ENCODE data around the gene EEFSEC. TPM values are rescaled to one million over a fixed set of nuclear protein-coding genes. Genes with fewer than 3 reads are reported as not detected.

The EEFSEC gene
- total and polyA plus RNA-seq, 10 donors: 8.5 to 19.2 (median 14.2) TPM

DNA sequence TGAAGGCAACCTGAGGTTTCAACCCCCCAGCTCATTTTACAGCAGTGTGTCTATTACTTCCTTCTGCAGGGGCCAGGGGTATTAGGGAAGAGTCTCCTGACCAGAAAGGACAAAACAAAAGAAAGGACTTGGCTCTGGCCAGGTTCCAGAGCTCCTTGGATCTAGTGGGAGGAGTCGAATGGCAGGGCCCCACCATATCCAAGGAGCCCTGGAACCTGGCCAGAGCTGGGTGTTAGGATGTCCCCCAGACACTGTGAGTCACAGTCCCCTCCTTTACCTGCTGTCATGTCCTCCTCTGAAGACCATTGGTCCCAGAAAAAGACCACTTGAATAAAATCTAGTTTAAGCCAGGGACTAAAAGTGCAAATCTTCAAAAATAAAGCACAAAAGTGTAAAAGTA lies 113.2 kb downstream of the EEFSEC start:
- H3K27me3 ChIP-seq (replicated peaks in 1 of 7): no peaks in the 10 kb centered on the region
- no peak overlapping the region for H3K27ac ChIP-seq
- no peaks in the 10 kb centered on the region for H3K4me1 ChIP-seq
- H3K36me3 ChIP-seq: peaks cover 0 to 94% (median 33%) of the 10 kb centered on the region in 6 donors
- TF ChIP-seq CTCF (IDR thresholded peaks at IDR 0.05 in 8 of 11, conservative IDR thresholded peaks at IDR 0.05 in 3 of 11) (no peak), POLR2AphosphoS5 (IDR thresholded peaks at IDR 0.05) (no peak), POLR2A (IDR thresholded peaks at IDR 0.05) (no peak)
- DNase-seq: no peak
- 67 to 82% (median 72%) methylated on average over 1 of the region's 1 CpG for WGBS, 5 donors
- intact Hi-C loops (cut with DNase I; ENCODE audit: low total_unique reads): no loop called here
- no peaks in the 10 kb centered on the region for H3K9me3 ChIP-seq
- no peak overlapping the region for H3K4me3 ChIP-seq

- TF ChIP-seq POLR2AphosphoS5 (IDR thresholded peaks at IDR 0.05) (no peak), POLR2A (IDR thresholded peaks at IDR 0.05) (no peak), CTCF (IDR thresholded peaks at IDR 0.05 in 8 of 11, conservative IDR thresholded peaks at IDR 0.05 in 3 of 11) (no peak)
- WGBS, 5 donors: 67 to 91% (median 73%) methylated on average over 4 of the region's 4 CpGs
- Histone ChIP-seq H3K27me3 (replicated peaks in 1 of 7) (no peaks in the 10 kb centered on the region), H3K4me3 (no peak overlapping the region), H3K27ac (no peak overlapping the region), H3K4me1 (no peaks in the 10 kb centered on the region), H3K36me3 (peaks cover 0 to 97% (median 33%) of the 10 kb centered on the region in 6 donors), H3K9me3 (no peaks in the 10 kb centered on the region)
- no peak for DNase-seq
- intact Hi-C loops (cut with DNase I; ENCODE audit: low total_unique reads): no loop called here
These were observed 114.3 kb downstream of the EEFSEC start for GRCh38 chr3:128267541-128267940.

DNA sequence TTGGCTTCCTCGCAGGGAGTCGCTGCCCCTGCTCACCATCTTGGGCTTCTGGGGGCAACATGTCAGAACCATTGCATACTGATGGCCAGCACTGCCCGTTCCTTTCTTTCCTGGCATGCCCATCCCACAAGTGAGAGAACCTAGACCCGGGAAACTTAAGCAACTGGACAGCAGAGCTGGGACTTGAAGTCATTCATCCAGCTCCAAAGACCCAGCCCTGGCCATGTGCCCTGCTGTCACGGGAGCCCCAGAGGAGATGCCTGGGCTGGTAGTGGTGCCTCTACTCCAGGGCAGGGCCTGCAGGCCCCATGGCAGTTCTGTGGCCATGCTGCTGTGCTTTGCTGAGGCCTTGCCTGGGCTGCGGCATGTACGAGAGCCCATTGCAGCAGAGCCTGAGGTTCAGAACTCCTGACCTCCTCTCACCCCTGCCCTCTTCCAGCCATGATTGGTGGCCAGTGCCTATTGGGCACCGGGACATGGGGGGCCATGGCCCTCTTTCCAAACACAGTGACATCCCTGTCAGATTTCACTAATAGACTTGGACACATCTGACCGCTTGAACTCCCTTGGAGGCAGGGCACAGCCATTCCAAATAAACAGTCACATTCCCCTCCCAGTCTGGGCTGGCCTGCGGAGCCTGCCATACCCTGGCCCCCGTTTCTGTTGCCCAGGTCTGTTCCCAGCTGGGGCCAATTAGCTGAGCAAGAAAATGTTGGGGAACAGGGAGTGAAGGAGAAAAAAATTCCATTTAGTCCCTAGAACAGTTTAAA lies 115.9 kb downstream of the EEFSEC start:
- no peak for DNase-seq
- WGBS, 5 donors: 91 to 95% (median 93%) methylated on average over 10 to 11 of the region's 11 CpGs
- no peaks in the 10 kb centered on the region for H3K27me3 ChIP-seq (replicated peaks in 1 of 7)
- no peaks in the 10 kb centered on the region for H3K9me3 ChIP-seq
- no peak overlapping the region for H3K27ac ChIP-seq
- H3K4me1 ChIP-seq: no peaks in the 10 kb centered on the region
- intact Hi-C loops (cut with DNase I; ENCODE audit: low total_unique reads): no loop called here
- no peak for TF ChIP-seq POLR2A (IDR thresholded peaks at IDR 0.05)
- TF ChIP-seq POLR2AphosphoS5 (IDR thresholded peaks at IDR 0.05): no peak
- no peak for TF ChIP-seq CTCF (IDR thresholded peaks at IDR 0.05 in 8 of 11, conservative IDR thresholded peaks at IDR 0.05 in 3 of 11)
- no peak overlapping the region for H3K4me3 ChIP-seq
- peaks cover 0 to 95% (median 33%) of the 10 kb centered on the region in 6 donors for H3K36me3 ChIP-seq

- WGBS, 5 donors: 86 to 93% (median 90%) methylated on average over 3 of the region's 3 CpGs
- no peaks in the 10 kb centered on the region for H3K4me1 ChIP-seq
- TF ChIP-seq POLR2A (IDR thresholded peaks at IDR 0.05) (no peak), POLR2AphosphoS5 (IDR thresholded peaks at IDR 0.05) (no peak), CTCF (IDR thresholded peaks at IDR 0.05 in 8 of 11, conservative IDR thresholded peaks at IDR 0.05 in 3 of 11) (no peak)
- H3K36me3 ChIP-seq: peaks cover 0 to 89% (median 27%) of the 10 kb centered on the region in 6 donors
- no peaks in the 10 kb centered on the region for H3K27me3 ChIP-seq (replicated peaks in 1 of 7)
- H3K4me3 ChIP-seq: no peak overlapping the region
- H3K27ac ChIP-seq: no peak overlapping the region
- intact Hi-C loops (cut with DNase I; ENCODE audit: low total_unique reads): no loop called here
- no peaks in the 10 kb centered on the region for H3K9me3 ChIP-seq
- DNase-seq: no peak
These were observed 116.5 kb downstream of the EEFSEC start for GRCh38 chr3:128269796-128270195.
